ENCODE results near the gene LRBA. TPM values are rescaled to one million over a fixed set of nuclear protein-coding genes. Genes with fewer than 3 reads are reported as not detected.
A peak's percentile ranks its signal among the peaks of the same experiment; 100 is the strongest.

The LRBA gene
- total and polyA plus RNA-seq, 9 of the 15 experiments (the other 6 are each of a cell fraction or from before 2014, with no cell fraction given): 24.2 to 88.7 (median 59.7) TPM

DNA sequence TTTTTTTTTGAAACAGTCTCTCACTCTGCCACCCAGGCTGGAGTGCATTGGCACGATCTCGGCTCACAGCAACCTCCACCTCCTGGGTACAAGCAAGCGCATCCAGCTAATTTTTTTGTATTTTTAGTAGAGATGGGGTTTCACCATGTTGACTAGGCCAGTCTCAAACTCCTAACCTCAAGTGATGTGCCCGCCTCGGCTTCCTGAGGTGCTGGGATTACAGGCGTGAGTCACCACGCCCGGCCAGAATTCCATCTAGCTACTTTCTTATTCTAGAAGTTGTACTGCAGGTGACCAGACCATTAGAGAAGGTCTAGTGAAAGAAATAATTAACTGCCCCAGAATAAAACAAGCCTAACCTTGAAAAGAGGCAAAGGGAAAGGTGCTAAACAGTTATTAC, 2.3 kb downstream of the LRBA start (continued):
- TF ChIP-seq ILF3 (IDR thresholded peaks at IDR 0.05; ENCODE audit: borderline replicate concordance) (no peak), L3MBTL2 (IDR thresholded peaks at IDR 0.05) (no peak), RBM17 (IDR thresholded peaks at IDR 0.05; ENCODE audit: borderline replicate concordance, low read depth, low read length) (no peak), U2AF2 (optimal IDR thresholded peaks at IDR 0.05; ENCODE audit: low read depth, low read length) (no peak), JUN (IDR thresholded peaks at IDR 0.05; ENCODE audit: borderline replicate concordance, low read depth, low read length) (0 out of 2 replicates have a peak, but pooled peaks have one; percentile 31), JUN (CRISPR knock-in tag; IDR thresholded peaks at IDR 0.05; ENCODE audit: borderline replicate concordance) (no peak), RCOR1 (IDR thresholded peaks at IDR 0.05; ENCODE audit: borderline replicate concordance in 1 of 2, low read depth in 2 of 2, low read length in 2 of 2) (peak in 1 of 2 experiments; percentile 12; a peak in 1 of 4 replicates), JUND (IDR thresholded peaks at IDR 0.05; ENCODE audit: borderline replicate concordance, low read depth, low read length) (peak; percentile 68; the same call in 1 of the 2 replicates), JUND (tag; IDR thresholded peaks at IDR 0.05; ENCODE audit: borderline replicate concordance, low read depth, low read length) (peak; percentile 67; the same call in 1 of the 3 replicates), ZNF140 (CRISPR knock-in tag; IDR thresholded peaks at IDR 0.05) (no peak), ZBTB17 (CRISPR knock-in tag; IDR thresholded peaks at IDR 0.05) (no peak), FOXJ3 (CRISPR knock-in tag; IDR thresholded peaks at IDR 0.05) (no peak), NCOA6 (IDR thresholded peaks at IDR 0.05) (no peak), TCFL5 (CRISPR knock-in tag; conservative IDR thresholded peaks at IDR 0.05) (no peak), PBX2 (CRISPR knock-in tag; IDR thresholded peaks at IDR 0.05; ENCODE audit: low read depth) (no peak), PBX2 (tag; conservative IDR thresholded peaks at IDR 0.05; ENCODE audit: low read depth) (no peak), HNRNPL (IDR thresholded peaks at IDR 0.05; ENCODE audit: low read depth, low read length) (no peak), ATF3 (IDR thresholded peaks at IDR 0.05) (peak; percentile 72), ATF3 (CRISPR knock-in tag; conservative IDR thresholded peaks at IDR 0.05) (no peak), GTF2B (IDR thresholded peaks at IDR 0.05; ENCODE audit: extremely low read depth, insufficient read length) (no peak), SLC30A9 (CRISPR knock-in tag; IDR thresholded peaks at IDR 0.05) (no peak), PTRF (tag; IDR thresholded peaks at IDR 0.05) (no peak), TFAM (CRISPR knock-in tag; conservative IDR thresholded peaks at IDR 0.05) (no peak), ZNF23 (CRISPR knock-in tag; IDR thresholded peaks at IDR 0.05) (no peak)
- TF ChIP-seq, protein P1, sequence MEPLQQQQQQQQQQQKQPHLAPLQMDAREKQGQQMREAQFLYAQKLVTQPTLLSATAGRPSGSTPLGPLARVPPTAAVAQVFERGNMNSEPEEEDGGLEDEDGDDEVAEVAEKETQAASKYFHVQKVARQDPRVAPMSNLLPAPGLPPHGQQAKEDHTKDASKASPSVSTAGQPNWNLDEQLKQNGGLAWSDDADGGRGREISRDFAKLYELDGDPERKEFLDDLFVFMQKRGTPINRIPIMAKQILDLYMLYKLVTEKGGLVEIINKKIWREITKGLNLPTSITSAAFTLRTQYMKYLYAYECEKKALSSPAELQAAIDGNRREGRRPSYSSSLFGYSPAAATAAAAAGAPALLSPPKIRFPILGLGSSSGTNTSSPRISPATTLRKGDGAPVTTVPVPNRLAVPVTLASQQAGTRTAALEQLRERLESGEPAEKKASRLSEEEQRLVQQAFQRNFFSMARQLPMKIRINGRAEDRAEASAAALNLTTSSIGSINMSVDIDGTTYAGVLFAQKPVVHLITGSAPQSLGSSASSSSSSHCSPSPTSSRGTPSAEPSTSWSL (CRISPR knock-in tag; IDR thresholded peaks at IDR 0.05; ENCODE audit: borderline replicate concordance): no peak

All from K562 (cell line).